ENCODE data around the gene RSBN1L.

DNA sequence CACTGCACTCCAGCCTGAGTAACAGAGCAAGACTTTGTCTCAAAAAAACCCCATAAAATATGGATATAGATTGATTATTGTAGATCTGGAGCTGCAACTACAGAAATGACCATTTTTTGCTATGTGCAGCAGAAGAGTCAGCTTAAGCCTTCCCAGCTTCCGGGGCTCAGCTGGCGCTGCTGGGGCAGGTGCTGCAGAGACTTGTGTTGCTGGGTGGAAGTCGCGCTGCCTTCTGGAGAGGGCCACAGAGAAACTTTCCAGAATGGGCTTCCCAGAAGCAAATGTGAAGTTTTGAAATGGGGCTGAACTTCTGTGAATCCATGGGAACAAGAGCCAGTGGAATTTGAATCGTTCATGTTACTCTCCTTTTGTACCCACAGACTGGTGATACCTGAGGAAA is 37.3 kb upstream of the RSBN1L start:
- TF ChIP-seq, protein P1, sequence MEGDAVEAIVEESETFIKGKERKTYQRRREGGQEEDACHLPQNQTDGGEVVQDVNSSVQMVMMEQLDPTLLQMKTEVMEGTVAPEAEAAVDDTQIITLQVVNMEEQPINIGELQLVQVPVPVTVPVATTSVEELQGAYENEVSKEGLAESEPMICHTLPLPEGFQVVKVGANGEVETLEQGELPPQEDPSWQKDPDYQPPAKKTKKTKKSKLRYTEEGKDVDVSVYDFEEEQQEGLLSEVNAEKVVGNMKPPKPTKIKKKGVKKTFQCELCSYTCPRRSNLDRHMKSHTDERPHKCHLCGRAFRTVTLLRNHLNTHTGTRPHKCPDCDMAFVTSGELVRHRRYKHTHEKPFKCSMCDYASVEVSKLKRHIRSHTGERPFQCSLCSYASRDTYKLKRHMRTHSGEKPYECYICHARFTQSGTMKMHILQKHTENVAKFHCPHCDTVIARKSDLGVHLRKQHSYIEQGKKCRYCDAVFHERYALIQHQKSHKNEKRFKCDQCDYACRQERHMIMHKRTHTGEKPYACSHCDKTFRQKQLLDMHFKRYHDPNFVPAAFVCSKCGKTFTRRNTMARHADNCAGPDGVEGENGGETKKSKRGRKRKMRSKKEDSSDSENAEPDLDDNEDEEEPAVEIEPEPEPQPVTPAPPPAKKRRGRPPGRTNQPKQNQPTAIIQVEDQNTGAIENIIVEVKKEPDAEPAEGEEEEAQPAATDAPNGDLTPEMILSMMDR (conservative IDR thresholded peaks at IDR 0.05; ENCODE audit: low read depth, low read length) = no peak
- no peak for TF ChIP-seq EZH2 (IDR thresholded peaks at IDR 0.05; ENCODE audit: borderline replicate concordance, low read depth, low read length, poor library complexity, severe bottlenecking)
